HEK293 (cell line): ENCODE data around the gene ABCC11.

Source experiments
- CTCF ChIP-seq: fragments of 450-650 bp; formaldehyde crosslinking; IDR thresholded peaks from 2 replicates; pipeline ENCODE4 v1.5.1; 2016; ENCODE audit warnings: missing biosample characterization, missing genetic modification characterization
- ZBTB10 ChIP-seq: fragments of 450-650 bp; formaldehyde crosslinking; IDR thresholded peaks from 2 replicates; pipeline ENCODE4 v1.5.1; 2016; ENCODE audit warnings: missing biosample characterization, missing genetic modification characterization
- ZBTB8A ChIP-seq: fragments of 450-650 bp; formaldehyde crosslinking; IDR thresholded peaks from 2 replicates; pipeline ENCODE4 v1.5.1; 2016; ENCODE audit warnings: missing biosample characterization, missing genetic modification characterization
- ZEB2 ChIP-seq: fragments of 450-650 bp; formaldehyde crosslinking; IDR thresholded peaks from 2 replicates; pipeline ENCODE4 v1.5.1; 2016; ENCODE audit warnings: missing biosample characterization, missing genetic modification characterization
- ZNF768 ChIP-seq: fragments of 450-650 bp; formaldehyde crosslinking; IDR thresholded peaks from 2 replicates; pipeline ENCODE4 v1.5.1; 2018; ENCODE audit warnings: missing biosample characterization, mild to moderate bottlenecking, missing genetic modification characterization
- TF ChIP-seq, protein P1 (sequence below): fragments of 450-650 bp; formaldehyde crosslinking; IDR thresholded peaks from 2 replicates; pipeline ENCODE4 v1.5.1; 2016; ENCODE audit warnings: missing biosample characterization, missing genetic modification characterization

GRCh38 chr16:48272837-48273421, 25.6 kb upstream of the ABCC11 start:
- TF ChIP-seq CTCF (tag by site-specific recombination) (no peak), ZNF768 (tag by site-specific recombination) (no peak), ZBTB8A (no peak), ZEB2 (tag by site-specific recombination) (no peak), ZBTB10 (tag by site-specific recombination) (no peak)
- TF ChIP-seq, protein P1, sequence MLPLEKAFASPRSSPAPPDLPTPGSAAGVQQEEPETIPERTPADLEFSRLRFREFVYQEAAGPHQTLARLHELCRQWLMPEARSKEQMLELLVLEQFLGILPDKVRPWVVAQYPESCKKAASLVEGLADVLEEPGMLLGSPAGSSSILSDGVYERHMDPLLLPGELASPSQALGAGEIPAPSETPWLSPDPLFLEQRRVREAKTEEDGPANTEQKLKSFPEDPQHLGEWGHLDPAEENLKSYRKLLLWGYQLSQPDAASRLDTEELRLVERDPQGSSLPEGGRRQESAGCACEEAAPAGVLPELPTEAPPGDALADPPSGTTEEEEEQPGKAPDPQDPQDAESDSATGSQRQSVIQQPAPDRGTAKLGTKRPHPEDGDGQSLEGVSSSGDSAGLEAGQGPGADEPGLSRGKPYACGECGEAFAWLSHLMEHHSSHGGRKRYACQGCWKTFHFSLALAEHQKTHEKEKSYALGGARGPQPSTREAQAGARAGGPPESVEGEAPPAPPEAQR (tag by site-specific recombination): no peak
